ENCODE results near the gene KIRREL2. TPM values are rescaled to one million over a fixed set of nuclear protein-coding genes. Genes with fewer than 3 reads are reported as not detected.
"Not testable (repeated sequence)": the region's sequence is repeated elsewhere in the genome, so short reads cannot be mapped to it uniquely, and the experiment has no call there.

The KIRREL2 gene
- polyA plus RNA-seq, 1 donor from 2014 or later = not detected

GRCh38 chr19:35904311-35905068, 47.8 kb downstream of the KIRREL2 start:
- Mint-ChIP-seq H3K27me3 (no peaks in the 10 kb centered on the region), H3K9me3 (no peaks in the 10 kb centered on the region), H3K4me1 (peaks cover 41 to 50% (median 43%) of the 10 kb centered on the region in 3 donors), H3K27ac (peak overlapping the region; percentile 91 to 99 (median 96)), H3K36me3 (peaks cover 1% of the 10 kb centered on the region), H3K4me3 (peak overlapping the region in 2 of 4 donors; percentile 76 to 83)

- no peaks in the 10 kb centered on the region for H3K27me3 Mint-ChIP-seq
- H3K27ac Mint-ChIP-seq = peak overlapping the region; percentile 91 to 99 (median 96)
- H3K4me3 Mint-ChIP-seq = peak overlapping the region in 2 of 4 donors; percentile 22 to 76
- peaks cover 44 to 53% (median 46%) of the 10 kb centered on the region in 3 donors for H3K4me1 Mint-ChIP-seq
- no peaks in the 10 kb centered on the region for H3K9me3 Mint-ChIP-seq
- H3K36me3 Mint-ChIP-seq = no peaks in the 10 kb centered on the region
Measured at GRCh38 chr19:35905178-35905727, 48.5 kb downstream of the KIRREL2 start.

- H3K4me1 Mint-ChIP-seq = peaks cover 35 to 49% (median 41%) of the 10 kb centered on the region in 3 donors
- no peaks in the 10 kb centered on the region for H3K27me3 Mint-ChIP-seq
- H3K4me3 Mint-ChIP-seq = peak overlapping the region in 2 of 4 donors; percentile 42 to 81
- peak overlapping the region; percentile 85 to 99 (median 97) for H3K27ac Mint-ChIP-seq
- H3K36me3 Mint-ChIP-seq = no peaks in the 10 kb centered on the region
- no peaks in the 10 kb centered on the region for H3K9me3 Mint-ChIP-seq
Measured at GRCh38 chr19:35907377-35907745, 50.6 kb downstream of the KIRREL2 start.

- no peaks in the 10 kb centered on the region for H3K9me3 Mint-ChIP-seq
- H3K27ac Mint-ChIP-seq = peak within 1 kb of the TSS; percentile 97 to 99 (median 97)
- H3K36me3 Mint-ChIP-seq = no peaks in the 10 kb centered on the region
- H3K4me3 Mint-ChIP-seq = peak within 1 kb of the TSS; percentile 59 to 93 (median 82)
- peaks cover 31 to 43% (median 35%) of the 10 kb centered on the region in 3 donors for H3K4me1 Mint-ChIP-seq
- no peaks in the 10 kb centered on the region for H3K27me3 Mint-ChIP-seq
Measured at GRCh38 chr19:35908010-35908441, 51.3 kb downstream of the KIRREL2 start, which contains the start of gene TYROBP. TSS of gene TYROBP (minus strand) at chr19:35908295. CDS start at chr19:35908228, 67 bp downstream.

GRCh38 chr19:35908973-35909683, 52.4 kb downstream of the KIRREL2 start:
- peak overlapping the region; percentile 59 to 93 (median 82) for H3K4me3 Mint-ChIP-seq
- peaks cover 28 to 38% (median 32%) of the 10 kb centered on the region in 3 donors for H3K4me1 Mint-ChIP-seq
- H3K36me3 Mint-ChIP-seq = no peaks in the 10 kb centered on the region
- no peaks in the 10 kb centered on the region for H3K9me3 Mint-ChIP-seq
- H3K27me3 Mint-ChIP-seq = no peaks in the 10 kb centered on the region
- H3K27ac Mint-ChIP-seq = peak overlapping the region; percentile 97 to 99 (median 97)

GRCh38 chr19:35909684-35910035, 52.9 kb downstream of the KIRREL2 start:
- H3K36me3 Mint-ChIP-seq = no peaks in the 10 kb centered on the region
- no peaks in the 10 kb centered on the region for H3K9me3 Mint-ChIP-seq
- H3K27me3 Mint-ChIP-seq = no peaks in the 10 kb centered on the region
- H3K4me1 Mint-ChIP-seq = peaks cover 26 to 34% (median 29%) of the 10 kb centered on the region in 3 donors
- H3K4me3 Mint-ChIP-seq = peak overlapping the region in 3 of 4 donors; percentile 78 to 93 (median 85)
- peak overlapping the region; percentile 97 to 99 (median 97) for H3K27ac Mint-ChIP-seq

GRCh38 chr19:35910355-35910754, 53.6 kb downstream of the KIRREL2 start:
- peak overlapping the region in 1 of 4 donors; percentile 58 for H3K4me3 Mint-ChIP-seq
- H3K9me3 Mint-ChIP-seq, H3K27me3 Mint-ChIP-seq, H3K36me3 Mint-ChIP-seq: not testable (repeated sequence)
- H3K27ac Mint-ChIP-seq = peak overlapping the region in 1 of 3 donors; percentile 97
- H3K4me1 Mint-ChIP-seq = peaks cover 19 to 29% (median 27%) of the 10 kb centered on the region in 3 donors

GRCh38 chr19:35911173-35911572, 54.5 kb downstream of the KIRREL2 start:
- Mint-ChIP-seq H3K9me3 (no peaks in the 10 kb centered on the region), H3K4me1 (peaks cover 18 to 29% (median 27%) of the 10 kb centered on the region in 3 donors), H3K27ac (peak overlapping the region in 2 of 3 donors; percentile 62 to 67), H3K4me3 (peak overlapping the region in 1 of 4 donors; percentile 66), H3K27me3 (no peaks in the 10 kb centered on the region), H3K36me3 (no peaks in the 10 kb centered on the region)

- Mint-ChIP-seq H3K27ac (peak overlapping the region in 2 of 3 donors; percentile 62 to 67), H3K9me3 (no peaks in the 10 kb centered on the region), H3K36me3 (no peaks in the 10 kb centered on the region), H3K4me3 (peak overlapping the region in 1 of 4 donors; percentile 66), H3K27me3 (no peaks in the 10 kb centered on the region), H3K4me1 (peaks cover 18 to 29% (median 27%) of the 10 kb centered on the region in 3 donors)
Measured at GRCh38 chr19:35911790-35912189, 55.1 kb downstream of the KIRREL2 start.

GRCh38 chr19:35913589-35913988, 56.9 kb downstream of the KIRREL2 start:
- Mint-ChIP-seq H3K27ac (peak overlapping the region in 1 of 3 donors; percentile 88), H3K9me3 (no peaks in the 10 kb centered on the region), H3K4me3 (peak overlapping the region in 3 of 4 donors; percentile 14 to 39 (median 32)), H3K27me3 (no peaks in the 10 kb centered on the region), H3K36me3 (no peaks in the 10 kb centered on the region), H3K4me1 (peaks cover 18 to 26% (median 23%) of the 10 kb centered on the region in 3 donors)

GRCh38 chr19:35915443-35915842, 58.7 kb downstream of the KIRREL2 start:
- peaks cover 6 to 13% (median 11%) of the 10 kb centered on the region in 3 donors for H3K4me1 Mint-ChIP-seq
- no peaks in the 10 kb centered on the region for H3K27me3 Mint-ChIP-seq
- no peak overlapping the region for H3K4me3 Mint-ChIP-seq
- no peaks in the 10 kb centered on the region for H3K36me3 Mint-ChIP-seq
- no peaks in the 10 kb centered on the region for H3K9me3 Mint-ChIP-seq
- H3K27ac Mint-ChIP-seq = no peak overlapping the region

Other genes with a start within 250 kb of the KIRREL2 start
- 11.4 TPM for gene HAUS5, start 244.2 kb upstream of the KIRREL2 start, polyA plus RNA-seq
- gene RBM42, start 227.9 kb upstream of the KIRREL2 start, polyA plus RNA-seq = 76.5 TPM
- 0.50 TPM for gene ETV2, start 215.2 kb upstream of the KIRREL2 start, polyA plus RNA-seq
- 814 TPM for gene COX6B1, start 208.6 kb upstream of the KIRREL2 start, polyA plus RNA-seq
- not detected for gene UPK1A, start 190.4 kb upstream of the KIRREL2 start, polyA plus RNA-seq
- 31.6 TPM for gene ZBTB32, start 152.4 kb upstream of the KIRREL2 start, polyA plus RNA-seq
- 2.7 TPM for gene KMT2B, start 138.9 kb upstream of the KIRREL2 start, polyA plus RNA-seq
- 140 TPM for gene IGFLR1, start 114.5 kb upstream of the KIRREL2 start, polyA plus RNA-seq
- 74.8 TPM for gene U2AF1L4, start 111.5 kb upstream of the KIRREL2 start, polyA plus RNA-seq
- gene PSENEN, start 111.3 kb upstream of the KIRREL2 start, polyA plus RNA-seq = 85.0 TPM
- 8.2 TPM for gene LIN37, start 108.3 kb upstream of the KIRREL2 start, polyA plus RNA-seq
- not detected for gene HSPB6, start 99.9 kb upstream of the KIRREL2 start, polyA plus RNA-seq
- 7.3 TPM for gene PROSER3, start 98.7 kb upstream of the KIRREL2 start, polyA plus RNA-seq
- not detected for gene ARHGAP33, start 81.3 kb upstream of the KIRREL2 start, polyA plus RNA-seq
- not detected for gene PRODH2, start 44.1 kb upstream of the KIRREL2 start, polyA plus RNA-seq
- gene NPHS1, start 4.4 kb upstream of the KIRREL2 start, polyA plus RNA-seq = not detected
- not detected for gene APLP1, start 11.7 kb downstream of the KIRREL2 start, polyA plus RNA-seq
- 28.6 TPM for gene NFKBID, start 43.6 kb downstream of the KIRREL2 start, polyA plus RNA-seq
- 118 TPM for gene HCST, start 45.6 kb downstream of the KIRREL2 start, polyA plus RNA-seq
- 13.7 TPM for gene TYROBP, start 51.4 kb downstream of the KIRREL2 start, polyA plus RNA-seq
- 0.15 TPM for gene LRFN3, start 79.5 kb downstream of the KIRREL2 start, polyA plus RNA-seq
- gene SDHAF1, start 138.3 kb downstream of the KIRREL2 start, polyA plus RNA-seq = 53.7 TPM
- gene SYNE4, start 151.9 kb downstream of the KIRREL2 start, polyA plus RNA-seq = not detected
- 15.7 TPM for gene ALKBH6, start 157.3 kb downstream of the KIRREL2 start, polyA plus RNA-seq
- gene CLIP3, start 176.0 kb downstream of the KIRREL2 start, polyA plus RNA-seq = 0.23 TPM
- gene THAP8, start 197.4 kb downstream of the KIRREL2 start, polyA plus RNA-seq = 5.6 TPM
- gene WDR62, start 198.0 kb downstream of the KIRREL2 start, polyA plus RNA-seq = 0.81 TPM

Measured in IgD-negative memory B cell (primary cell).